HepG2 (cell line): ENCODE measurements around the gene ZNF33A. TPM values are rescaled to one million over a fixed set of nuclear protein-coding genes. Genes with fewer than 3 reads are reported as not detected.

Source experiments
- ATAC-seq: fragments of 200-7000 bp; cut with Tn5 transposase; 3 replicates; pipeline ENCODE4 v1.9.1; 2020; ENCODE audit warnings: mild to moderate bottlenecking, moderate library complexity
- BruUV-seq: library from RNA; stranded (reverse); fragments of 400-500 nt; replicated peaks from 2 replicates; lab custom pipeline; 2021; lab: Mats Ljungman, UMichigan
- CTCF ChIA-PET: fragments of 300-600 bp; formaldehyde crosslinking; extraction: SDS; loops from one replicate; lab custom pipeline; 2021; ENCODE audit warnings: low total read pairs, inconsistent platforms, low intra/inter-chr PET ratio; lab: Yijun Ruan, JAX
- POLR2A ChIA-PET: fragments of 350-600 bp; sonication (Branson Sonifier 250); formaldehyde crosslinking; loops from one replicate; lab custom pipeline; 2020; ENCODE audit warnings: antibody characterized with exemption, inconsistent platforms; lab: Yijun Ruan, JAX
- DNase-seq: peaks from one replicate; pipeline ENCODE4 v3.0.0-alpha.2; 2015; ENCODE audit warnings: low spot score
- FAIRE-seq: peaks from 3 replicates; lab custom pipeline; 2011; peaks lifted over from hg19 to GRCh38; lab: Jason Lieb, UNC
- H2AFZ ChIP-seq: one replicate; pipeline ENCODE4 v1.6.1; 2011; ENCODE audit warnings: low read length, inconsistent platforms
- H3K27ac ChIP-seq: fragments of 300-600 bp; 3 replicates; pipeline ENCODE4 v1.8.0; 2011; ENCODE audit warnings: mixed run types, mild to moderate bottlenecking, mixed read lengths, low read length, inconsistent platforms; ENCODE audit not compliant: insufficient read depth; ENCODE audit errors: extremely low read length
- H3K27me3 ChIP-seq, 2 experiments: fragments of 200-600 bp in 1 of 2; 2 replicates in 1 of 2; 3 replicates in 1 of 2; pipeline versions ENCODE4 v1.6.0 to v1.8.0; 2011; ENCODE audit warnings: low read length in 2 of 2, mild to moderate bottlenecking in 2 of 2, moderate library complexity in 2 of 2, inconsistent platforms in 1 of 2; ENCODE audit not compliant: insufficient read depth in 2 of 2, control insufficient read depth in 1 of 2
- H3K36me3 ChIP-seq, 2 experiments: fragments of 200-600 bp in 1 of 2; replicated peaks in 1 of 2; 2 replicates in 1 of 2; 3 replicates in 1 of 2; pipeline versions ENCODE4 v1.5.1 to v1.8.0; 2011; ENCODE audit warnings: low read length in 2 of 2, inconsistent platforms in 1 of 2; ENCODE audit not compliant: insufficient read depth in 2 of 2, control insufficient read depth in 1 of 2
- H3K4me1 ChIP-seq: 2 replicates; pipeline ENCODE4 v1.5.1; 2012; ENCODE audit warnings: low read length, inconsistent platforms; ENCODE audit not compliant: insufficient read depth
- H3K4me2 ChIP-seq: 2 replicates; pipeline ENCODE4 v1.6.0; 2011; ENCODE audit warnings: low read depth, low read length, inconsistent platforms
- H3K4me3 ChIP-seq, 3 experiments: fragments of 200-600 bp in 1 of 3; sonication (generic), shearing (Covaris generic) in 1 of 3; replicated peaks in 1 of 3; 2 replicates each; pipeline ENCODE4 v1.5.1; 2011 to 2016; ENCODE audit warnings: low read length in 3 of 3, inconsistent platforms in 2 of 3, low read depth in 2 of 3, mild to moderate bottlenecking in 2 of 3, control low read depth in 1 of 3, mixed read lengths in 1 of 3; ENCODE audit not compliant: insufficient read depth in 1 of 3
- H3K79me2 ChIP-seq: one replicate; pipeline ENCODE4 v1.6.1; 2011; ENCODE audit warnings: low read length, inconsistent platforms; ENCODE audit not compliant: insufficient read depth
- H3K9ac ChIP-seq: 2 replicates; pipeline ENCODE4 v1.6.0; 2011; ENCODE audit warnings: mild to moderate bottlenecking, low read depth, low read length, inconsistent platforms; ENCODE audit not compliant: insufficient read depth
- H3K9me3 ChIP-seq: 2 replicates; pipeline ENCODE4 v1.5.1; 2012; ENCODE audit warnings: mild to moderate bottlenecking, low read length
- H4K20me1 ChIP-seq: 2 replicates; pipeline ENCODE4 v1.6.0; 2011; ENCODE audit warnings: inconsistent platforms, mild to moderate bottlenecking, low read length, moderate library complexity; ENCODE audit not compliant: insufficient read depth
- BRF2 ChIP-seq: sonication (generic); formaldehyde crosslinking; IDR thresholded peaks from 2 replicates; pipeline ENCODE4 v1.8.1; 2022; ENCODE audit warnings: mild to moderate bottlenecking, missing genetic modification reagents
- CREB1 ChIP-seq, 2 experiments: fragments of 450-650 bp in 1 of 2; IDR thresholded peaks; 2 replicates each; pipeline ENCODE4 v1.6.1; 2016 to 2017; ENCODE audit warnings: control low read depth in 1 of 2, mild to moderate bottlenecking in 1 of 2, missing compliant biosample characterization in 1 of 2, missing genetic modification characterization in 1 of 2
- CREM ChIP-seq, 2 experiments: sonication (generic) in 1 of 2; formaldehyde crosslinking in 1 of 2; IDR thresholded peaks; 2 replicates each; pipeline versions ENCODE4 v1.4.0 to v1.6.1; 2016 to 2020; ENCODE audit warnings: antibody characterized with exemption in 1 of 2, mild to moderate bottlenecking in 1 of 2, missing genetic modification reagents in 1 of 2
- FOXC1 ChIP-seq: sonication (generic); formaldehyde crosslinking; IDR thresholded peaks from 2 replicates; pipeline ENCODE4 v1.8.0; 2022; ENCODE audit warnings: mild to moderate bottlenecking, missing genetic modification reagents, borderline replicate concordance
- HOXA7 ChIP-seq: sonication (generic); formaldehyde crosslinking; IDR thresholded peaks from 2 replicates; pipeline ENCODE4 v1.8.1; 2022; ENCODE audit warnings: mild to moderate bottlenecking, missing genetic modification reagents, moderate library complexity
- NFIC ChIP-seq: IDR thresholded peaks from 2 replicates; pipeline ENCODE4 v1.6.1; 2012; ENCODE audit warnings: mild to moderate bottlenecking, low read length, inconsistent platforms
- TBL1XR1 ChIP-seq: fragments of 150-350 bp; IDR thresholded peaks from 2 replicates; pipeline ENCODE4 v1.6.1; 2014; ENCODE audit warnings: borderline replicate concordance, low read length; ENCODE audit not compliant: partially characterized antibody
- ZNF138 ChIP-seq: sonication (generic); formaldehyde crosslinking; IDR thresholded peaks from 2 replicates; pipeline ENCODE4 v1.5.0; 2020; ENCODE audit warnings: mild to moderate bottlenecking, low read depth, missing genetic modification reagents
- ZNF350 ChIP-seq: sonication (generic); formaldehyde crosslinking; IDR thresholded peaks from 2 replicates; pipeline ENCODE4 v1.4.0; 2020; ENCODE audit warnings: mild to moderate bottlenecking, low read depth, missing genetic modification reagents, borderline replicate concordance
- ZNF713 ChIP-seq: sonication (generic); formaldehyde crosslinking; IDR thresholded peaks from 2 replicates; pipeline ENCODE4 v1.4.0; 2020; ENCODE audit warnings: mild to moderate bottlenecking, missing genetic modification reagents
- WGBS: methylation state at CpG from one replicate; pipeline ENCODE4 v1.1.6; 2017; ENCODE audit warnings: low lambda C conversion rate; 5-methylcytosine and 5-hydroxymethylcytosine counted together
- in situ Hi-C: cut with HindIII; loops from 2 replicates; pipeline ENCODE4 v1.10.0; 2017; ENCODE audit warnings: low pct_unique_long_range_greater_than_20kb; ENCODE audit not compliant: extremely low pct_ligation_motif_present
- intact Hi-C: fragments of 100-400 bp; cut with micrococcal nuclease; formaldehyde crosslinking; loops from one replicate; pipeline ENCODE4 v1.10.0; 2022; ENCODE audit not compliant: unreplicated experiment
- polyA plus RNA-seq, 8 experiments: library from polyadenylated mRNA; depleted of rRNA in 3 of 8; stranded (reverse) in 7 of 8; unstranded in 1 of 8; fragments of >200 nt; fragmentation: Illumina TruSeq in 4 of 8; extraction: Trizol in 4 of 8; gene quantifications; 2 replicates each; pipeline versions ENCODE4 v1.2.1 to v1.2.3, GENCODE V29; 2011 to 2016; ENCODE audit warnings: low read depth in 4 of 8, missing spikeins in 1 of 8, mixed read lengths in 1 of 8; ENCODE audit not compliant: insufficient read depth in 1 of 8
- total RNA-seq, 5 experiments: library from RNA; depleted of rRNA; stranded (reverse); fragments of >200 nt; fragmentation: Illumina TruSeq; extraction: Trizol; gene quantifications; 2 replicates each; pipeline ENCODE4 v1.2.3, GENCODE V29; 2016; ENCODE audit warnings: low read depth in 1 of 5
- TF ChIP-seq, protein P1 (sequence below): sonication (generic); formaldehyde crosslinking; IDR thresholded peaks from 2 replicates; pipeline ENCODE4 v1.9.0; 2021; ENCODE audit warnings: mild to moderate bottlenecking, missing genetic modification reagents

ZNF33A gene
- total and polyA plus RNA-seq, 2 of the 13 experiments (the other 11 are each of a cell fraction or from before 2014, with no cell fraction given), result 13.1 to 22.5 TPM

DNA sequence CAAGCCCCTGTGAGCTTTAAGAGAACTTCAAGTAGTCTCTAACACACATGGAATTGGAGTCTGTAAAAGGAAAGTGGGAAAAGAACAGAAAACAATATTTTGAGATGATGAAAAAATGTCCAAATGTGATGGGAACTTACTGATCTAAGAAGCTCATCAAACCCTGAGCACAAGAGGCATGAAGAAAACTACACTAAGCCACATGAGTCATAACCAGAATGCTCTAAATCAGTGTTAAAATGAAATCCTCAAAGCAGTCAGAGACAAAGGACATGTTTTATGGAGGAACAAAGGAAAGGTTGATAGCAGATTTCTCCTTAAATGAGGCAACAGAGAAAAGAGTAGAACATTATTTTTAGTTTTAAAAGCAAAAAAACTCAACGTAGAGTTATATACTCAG, 37.2 kb downstream of the ZNF33A start:
- H4K20me1 ChIP-seq, result no peaks in the 10 kb centered on the region
- no peaks in the 10 kb centered on the region for H3K79me2 ChIP-seq
- in situ Hi-C loops (no loop called here), intact Hi-C loops (no loop called here)
- H3K4me1 ChIP-seq, result no peaks in the 10 kb centered on the region
- POLR2A ChIA-PET, result no interaction called here
- ATAC-seq (no peak), FAIRE-seq (no peak), DNase-seq (no peak)
- peaks cover 1 to 4% of the 10 kb centered on the region in 2 experiments; a peak in 2 of 5 replicates for H3K36me3 ChIP-seq
- no peak overlapping the region for H3K4me3 ChIP-seq
- no peak overlapping the region for H3K27ac ChIP-seq
- no peak overlapping the region for H3K9ac ChIP-seq
- no peaks in the 10 kb centered on the region for H3K9me3 ChIP-seq
- WGBS, result 87% methylated on average over 1 of the region's 1 CpG
- BruUV-seq, result no TSS peak
- CTCF ChIA-PET, result no interaction called here
- TF ChIP-seq FOXC1 (CRISPR knock-in tag) (no peak), ZNF350 (CRISPR knock-in tag) (no peak), CREM (IDR thresholded peaks at IDR 0.05) (no peak), CREM (CRISPR knock-in tag; IDR thresholded peaks at IDR 0.05) (no peak), BRF2 (CRISPR knock-in tag) (no peak)
- H2AFZ ChIP-seq, result no peak overlapping the region
- H3K4me2 ChIP-seq, result no peak overlapping the region
- no peaks in the 10 kb centered on the region for H3K27me3 ChIP-seq

DNA sequence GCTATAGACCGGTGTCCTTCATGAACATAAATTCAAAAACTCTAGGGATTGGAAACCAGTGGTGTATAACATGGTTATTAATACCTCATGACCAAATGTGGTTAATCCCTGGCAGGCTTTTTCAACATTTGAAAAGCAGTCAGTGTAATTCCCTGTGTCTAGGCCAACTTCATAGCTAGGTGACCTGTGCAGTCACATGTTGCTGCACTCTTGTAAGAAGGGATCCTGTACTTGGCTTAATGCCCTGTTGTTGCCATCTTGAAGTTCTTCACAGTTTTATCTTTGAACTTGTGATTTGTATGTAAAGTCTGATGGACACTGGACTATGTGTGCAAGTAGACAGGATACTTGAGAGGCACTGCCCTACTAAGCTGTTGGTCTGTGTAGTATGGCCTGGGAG, 39.7 kb downstream of the ZNF33A start:
- Histone ChIP-seq H3K79me2 (no peaks in the 10 kb centered on the region), H3K36me3 (peaks cover 0 to 16% of the 10 kb centered on the region in 2 experiments; a peak in 2 of 5 replicates), H3K9me3 (no peaks in the 10 kb centered on the region), H3K27ac (no peak overlapping the region), H2AFZ (no peak overlapping the region), H3K4me2 (no peak overlapping the region), H3K27me3 (no peaks in the 10 kb centered on the region), H3K9ac (no peak overlapping the region), H3K4me1 (no peaks in the 10 kb centered on the region), H4K20me1 (no peaks in the 10 kb centered on the region), H3K4me3 (no peak overlapping the region)
- ChIA-PET POLR2A (no interaction called here), CTCF (no interaction called here)
- no peak for DNase-seq
- WGBS, result 100% methylated on average over 1 of the region's 1 CpG
- ATAC-seq, result no peak; the same call in 2 of the 3 replicates
- in situ Hi-C loops (no loop called here), intact Hi-C loops (no loop called here)
- BruUV-seq, result no TSS peak
- no peak for FAIRE-seq
- no peak for TF ChIP-seq TBL1XR1
- TF ChIP-seq ZNF713 (CRISPR knock-in tag), result no peak
- TF ChIP-seq HOXA7, result no peak
- TF ChIP-seq, protein P1, sequence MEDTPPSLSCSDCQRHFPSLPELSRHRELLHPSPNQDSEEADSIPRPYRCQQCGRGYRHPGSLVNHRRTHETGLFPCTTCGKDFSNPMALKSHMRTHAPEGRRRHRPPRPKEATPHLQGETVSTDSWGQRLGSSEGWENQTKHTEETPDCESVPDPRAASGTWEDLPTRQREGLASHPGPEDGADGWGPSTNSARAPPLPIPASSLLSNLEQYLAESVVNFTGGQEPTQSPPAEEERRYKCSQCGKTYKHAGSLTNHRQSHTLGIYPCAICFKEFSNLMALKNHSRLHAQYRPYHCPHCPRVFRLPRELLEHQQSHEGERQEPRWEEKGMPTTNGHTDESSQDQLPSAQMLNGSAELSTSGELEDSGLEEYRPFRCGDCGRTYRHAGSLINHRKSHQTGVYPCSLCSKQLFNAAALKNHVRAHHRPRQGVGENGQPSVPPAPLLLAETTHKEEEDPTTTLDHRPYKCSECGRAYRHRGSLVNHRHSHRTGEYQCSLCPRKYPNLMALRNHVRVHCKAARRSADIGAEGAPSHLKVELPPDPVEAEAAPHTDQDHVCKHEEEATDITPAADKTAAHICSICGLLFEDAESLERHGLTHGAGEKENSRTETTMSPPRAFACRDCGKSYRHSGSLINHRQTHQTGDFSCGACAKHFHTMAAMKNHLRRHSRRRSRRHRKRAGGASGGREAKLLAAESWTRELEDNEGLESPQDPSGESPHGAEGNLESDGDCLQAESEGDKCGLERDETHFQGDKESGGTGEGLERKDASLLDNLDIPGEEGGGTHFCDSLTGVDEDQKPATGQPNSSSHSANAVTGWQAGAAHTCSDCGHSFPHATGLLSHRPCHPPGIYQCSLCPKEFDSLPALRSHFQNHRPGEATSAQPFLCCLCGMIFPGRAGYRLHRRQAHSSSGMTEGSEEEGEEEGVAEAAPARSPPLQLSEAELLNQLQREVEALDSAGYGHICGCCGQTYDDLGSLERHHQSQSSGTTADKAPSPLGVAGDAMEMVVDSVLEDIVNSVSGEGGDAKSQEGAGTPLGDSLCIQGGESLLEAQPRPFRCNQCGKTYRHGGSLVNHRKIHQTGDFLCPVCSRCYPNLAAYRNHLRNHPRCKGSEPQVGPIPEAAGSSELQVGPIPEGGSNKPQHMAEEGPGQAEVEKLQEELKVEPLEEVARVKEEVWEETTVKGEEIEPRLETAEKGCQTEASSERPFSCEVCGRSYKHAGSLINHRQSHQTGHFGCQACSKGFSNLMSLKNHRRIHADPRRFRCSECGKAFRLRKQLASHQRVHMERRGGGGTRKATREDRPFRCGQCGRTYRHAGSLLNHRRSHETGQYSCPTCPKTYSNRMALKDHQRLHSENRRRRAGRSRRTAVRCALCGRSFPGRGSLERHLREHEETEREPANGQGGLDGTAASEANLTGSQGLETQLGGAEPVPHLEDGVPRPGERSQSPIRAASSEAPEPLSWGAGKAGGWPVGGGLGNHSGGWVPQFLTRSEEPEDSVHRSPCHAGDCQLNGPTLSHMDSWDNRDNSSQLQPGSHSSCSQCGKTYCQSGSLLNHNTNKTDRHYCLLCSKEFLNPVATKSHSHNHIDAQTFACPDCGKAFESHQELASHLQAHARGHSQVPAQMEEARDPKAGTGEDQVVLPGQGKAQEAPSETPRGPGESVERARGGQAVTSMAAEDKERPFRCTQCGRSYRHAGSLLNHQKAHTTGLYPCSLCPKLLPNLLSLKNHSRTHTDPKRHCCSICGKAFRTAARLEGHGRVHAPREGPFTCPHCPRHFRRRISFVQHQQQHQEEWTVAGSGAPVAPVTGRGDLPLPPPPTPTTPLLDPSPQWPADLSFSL (CRISPR knock-in tag), result no peak
- no peak for TF ChIP-seq ZNF138
- no peak for TF ChIP-seq NFIC
- no peak for TF ChIP-seq CREB1 (IDR thresholded peaks at IDR 0.05)
- no peak for TF ChIP-seq CREB1 (CRISPR knock-in tag; IDR thresholded peaks at IDR 0.05)
